SJSA1 (cell line): ENCODE results near the gene TMC2. TPM values are rescaled to one million over a fixed set of nuclear protein-coding genes. Genes with fewer than 3 reads are reported as not detected.
"Not testable (repeated sequence)": the region's sequence is repeated elsewhere in the genome, so short reads cannot be mapped to it uniquely, and the experiment has no call there.

Source experiments
- DNase-seq, 2 experiments: peaks; one replicate each; pipeline ENCODE4 v3.0.0-alpha.2; 2015 to 2020; ENCODE audit warnings: low spot score in 2 of 2, low read depth in 1 of 2
- H3K27ac ChIP-seq: fragments of 250-450 bp; sonication (Bioruptor Pico); 2 replicates; pipeline ENCODE4 v1.5.1; 2020; ENCODE audit warnings: mild to moderate bottlenecking, moderate library complexity
- H3K27me3 ChIP-seq: fragments of 250-450 bp; sonication (Bioruptor Pico); replicated peaks from 2 replicates; pipeline ENCODE4 v1.5.1; 2020; ENCODE audit warnings: mild to moderate bottlenecking, moderate library complexity
- H3K36me3 ChIP-seq: fragments of 250-450 bp; sonication (Bioruptor Pico); 2 replicates; pipeline ENCODE4 v1.5.1; 2020; ENCODE audit warnings: mild to moderate bottlenecking
- H3K4me1 ChIP-seq: fragments of 250-450 bp; sonication (Bioruptor Pico); replicated peaks from 2 replicates; pipeline ENCODE4 v1.6.1; 2021; ENCODE audit warnings: mild to moderate bottlenecking
- H3K4me3 ChIP-seq: fragments of 250-450 bp; sonication (Bioruptor Pico); 2 replicates; pipeline ENCODE4 v1.5.1; 2020; ENCODE audit warnings: mild to moderate bottlenecking
- H3K9me3 ChIP-seq: fragments of 250-450 bp; sonication (Bioruptor Pico); replicated peaks from 2 replicates; pipeline ENCODE4 v1.5.1; 2020; ENCODE audit warnings: mild to moderate bottlenecking
- total RNA-seq: library from RNA; depleted of rRNA; stranded (reverse); fragments of >200 nt; shearing (Covaris generic); gene quantifications from 2 replicates; pipeline ENCODE4 v1.2.3, GENCODE V29; 2014

Gene TMC2
- total RNA-seq, 1 experiment from 2014 or later, result not detected

- Histone ChIP-seq H3K4me3 (no peak overlapping the region), H3K4me1 (peaks cover 8% of the 10 kb centered on the region), H3K27me3 (no peaks in the 10 kb centered on the region), H3K9me3 (no peaks in the 10 kb centered on the region), H3K36me3 (no peaks in the 10 kb centered on the region), H3K27ac (no peak overlapping the region)
- no peak for DNase-seq
Measured at GRCh38 chr20:2518558-2518957, 17.8 kb upstream of the TMC2 start.

GRCh38 chr20:2519115-2519809 lies 17.1 kb upstream of the TMC2 start:
- Histone ChIP-seq H3K27ac (no peak overlapping the region), H3K27me3 (no peaks in the 10 kb centered on the region), H3K4me3 (no peak overlapping the region), H3K36me3 (no peaks in the 10 kb centered on the region; the same call in 1 of the 2 replicates), H3K9me3 (no peaks in the 10 kb centered on the region), H3K4me1 (peaks cover 12% of the 10 kb centered on the region)
- no peak for DNase-seq

- Histone ChIP-seq H3K36me3 (no peaks in the 10 kb centered on the region; the same call in 1 of the 2 replicates), H3K4me3 (no peak overlapping the region), H3K4me1 (peaks cover 17% of the 10 kb centered on the region), H3K27ac (no peak overlapping the region), H3K9me3 (no peaks in the 10 kb centered on the region), H3K27me3 (no peaks in the 10 kb centered on the region)
- no peak for DNase-seq
Measured at GRCh38 chr20:2520617-2521016, 15.8 kb upstream of the TMC2 start.

GRCh38 chr20:2521369-2522305 lies 14.7 kb upstream of the TMC2 start:
- Histone ChIP-seq H3K4me1 (peaks cover 18% of the 10 kb centered on the region), H3K36me3 (no peaks in the 10 kb centered on the region; the same call in 1 of the 2 replicates), H3K27me3 (no peaks in the 10 kb centered on the region), H3K9me3 (no peaks in the 10 kb centered on the region), H3K4me3 (no peak overlapping the region), H3K27ac (no peak overlapping the region)
- DNase-seq, result peak in 1 of 2 experiments; percentile 24

GRCh38 chr20:2522826-2523429 lies 13.4 kb upstream of the TMC2 start:
- H3K27me3 ChIP-seq, H3K4me3 ChIP-seq, H3K9me3 ChIP-seq, H3K27ac ChIP-seq, H3K36me3 ChIP-seq, DNase-seq: not testable (repeated sequence)
- H3K4me1 ChIP-seq, result peaks cover 18% of the 10 kb centered on the region

GRCh38 chr20:2523919-2524708 lies 12.3 kb upstream of the TMC2 start:
- no peaks in the 10 kb centered on the region for H3K9me3 ChIP-seq
- peak overlapping the region; percentile 68 for H3K4me3 ChIP-seq
- H3K4me1 ChIP-seq, result peaks cover 17% of the 10 kb centered on the region
- H3K36me3 ChIP-seq, result no peaks in the 10 kb centered on the region; the same call in 1 of the 2 replicates
- H3K27me3 ChIP-seq, result no peaks in the 10 kb centered on the region
- peak overlapping the region; percentile 82 for H3K27ac ChIP-seq
- peak; percentile 84 to 86 for DNase-seq

GRCh38 chr20:2524709-2525506 lies 11.5 kb upstream of the TMC2 start:
- H3K4me3 ChIP-seq, result peak overlapping the region; percentile 68
- no peaks in the 10 kb centered on the region; the same call in 1 of the 2 replicates for H3K36me3 ChIP-seq
- DNase-seq, result peak; percentile 77 to 81
- H3K9me3 ChIP-seq, result no peaks in the 10 kb centered on the region
- no peaks in the 10 kb centered on the region for H3K27me3 ChIP-seq
- peak overlapping the region; percentile 82 for H3K27ac ChIP-seq
- peaks cover 9% of the 10 kb centered on the region for H3K4me1 ChIP-seq

GRCh38 chr20:2526218-2526583 lies 10.2 kb upstream of the TMC2 start:
- H3K27me3 ChIP-seq, H3K36me3 ChIP-seq, H3K27ac ChIP-seq, DNase-seq, H3K4me1 ChIP-seq, H3K9me3 ChIP-seq, H3K4me3 ChIP-seq: not testable (repeated sequence)

GRCh38 chr20:2527762-2528161 lies 8.6 kb upstream of the TMC2 start:
- Histone ChIP-seq H3K4me1 (peaks cover 9% of the 10 kb centered on the region), H3K9me3 (no peaks in the 10 kb centered on the region), H3K27ac (no peak overlapping the region), H3K27me3 (no peaks in the 10 kb centered on the region), H3K4me3 (no peak overlapping the region), H3K36me3 (no peaks in the 10 kb centered on the region; the same call in 1 of the 2 replicates)
- no peak for DNase-seq

GRCh38 chr20:2528671-2529271 lies 7.6 kb upstream of the TMC2 start:
- Histone ChIP-seq H3K4me1 (peaks cover 9% of the 10 kb centered on the region), H3K9me3 (no peaks in the 10 kb centered on the region), H3K27ac (no peak overlapping the region), H3K27me3 (no peaks in the 10 kb centered on the region), H3K4me3 (no peak overlapping the region), H3K36me3 (no peaks in the 10 kb centered on the region; the same call in 1 of the 2 replicates)
- no peak for DNase-seq

- H3K27ac ChIP-seq, result no peak overlapping the region
- H3K4me1 ChIP-seq, result no peaks in the 10 kb centered on the region
- H3K27me3 ChIP-seq, result peaks cover 7% of the 10 kb centered on the region; the same call in 1 of the 2 replicates
- no peaks in the 10 kb centered on the region for H3K36me3 ChIP-seq
- no peak for DNase-seq
- H3K9me3 ChIP-seq, result no peaks in the 10 kb centered on the region
- H3K4me3 ChIP-seq, result no peak overlapping the region
Measured at GRCh38 chr20:2533118-2533517, 3.3 kb upstream of the TMC2 start.
